IPS DF 4.7 (cell line): ENCODE data around the gene KCTD15.
"Not testable (repeated sequence)": the region's sequence is repeated elsewhere in the genome, so short reads cannot be mapped to it uniquely, and the experiment has no call there.

Source experiments
- DNase-seq: peaks from one replicate; pipeline ENCODE4 v3.0.0-alpha.2; 2013; ENCODE audit warnings: low spot score; ENCODE audit errors: extremely low read depth

The KCTD15 gene

GRCh38 chr19:33813391-33814101 is 16.9 kb downstream of the KCTD15 start:
- no peak for DNase-seq

GRCh38 chr19:33814181-33815165 is 17.8 kb downstream of the KCTD15 start:
- DNase-seq = no peak

DNA sequence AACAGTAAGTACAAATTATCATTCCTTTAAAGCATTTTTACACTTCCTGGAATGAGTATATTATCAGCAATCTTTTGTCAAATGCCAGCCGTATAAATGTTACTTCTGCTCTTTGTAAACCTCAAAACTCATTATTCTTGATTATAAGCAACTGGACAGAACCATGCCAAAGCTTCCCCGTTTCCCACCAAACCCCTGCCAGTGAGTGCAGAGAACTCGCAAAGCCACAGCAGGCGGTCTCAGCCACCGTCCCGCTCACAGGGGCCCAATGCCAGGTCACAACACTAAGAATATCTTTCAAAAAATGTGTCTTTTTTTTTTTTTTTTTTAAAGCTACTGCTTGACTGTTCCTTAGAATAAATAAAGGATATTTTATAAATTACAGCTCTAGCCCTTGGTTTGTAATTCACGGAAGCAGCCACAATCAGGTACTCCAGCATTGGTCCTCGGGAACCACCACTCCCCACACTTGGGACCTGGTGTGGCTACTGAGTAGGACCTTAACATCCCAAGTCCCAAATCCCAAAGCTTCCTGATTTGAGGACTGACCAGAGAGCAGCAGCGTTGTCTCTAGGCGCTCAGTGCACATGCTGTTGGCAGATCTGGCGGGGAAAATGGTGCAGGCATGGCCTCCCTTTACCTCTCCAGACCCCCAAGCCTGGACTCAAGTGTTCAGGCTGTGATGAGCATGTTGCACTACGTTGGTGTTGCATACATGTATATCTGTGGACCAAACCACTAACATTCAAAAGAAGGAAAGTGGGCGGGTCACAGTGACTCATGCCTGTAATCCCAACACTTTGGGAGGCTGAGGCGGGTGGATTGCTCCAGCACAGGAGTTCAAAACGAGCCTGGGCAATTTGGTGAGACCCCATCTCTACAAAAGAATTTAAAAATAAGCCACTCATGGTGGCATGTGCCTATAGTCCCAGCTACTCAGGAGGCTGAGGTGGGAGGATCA is 19.0 kb downstream of the KCTD15 start:
- DNase-seq = no peak

DNA sequence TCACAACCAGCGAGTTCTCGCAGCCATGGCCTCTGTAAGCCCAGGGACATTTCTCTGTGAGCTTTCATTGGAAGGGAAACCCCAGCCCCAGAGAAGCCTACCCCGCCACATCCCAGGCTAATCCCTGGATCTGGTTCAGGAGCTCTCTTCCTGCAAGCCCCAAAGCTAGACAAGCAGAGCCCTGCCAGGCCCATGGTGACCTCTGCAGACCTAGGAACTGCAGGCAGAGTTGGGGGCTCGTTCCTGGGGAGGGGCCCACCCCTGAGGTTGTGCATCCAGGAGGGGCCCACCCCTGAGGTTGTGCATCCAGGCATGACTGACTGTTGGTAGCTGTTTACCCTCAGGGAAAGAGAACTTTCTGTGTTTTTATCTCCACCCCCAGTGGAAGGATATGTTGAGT is 21.7 kb downstream of the KCTD15 start:
- DNase-seq = no peak

- not testable (repeated sequence) for DNase-seq
Measured at GRCh38 chr19:33819078-33819477, 22.4 kb downstream of the KCTD15 start.

DNA sequence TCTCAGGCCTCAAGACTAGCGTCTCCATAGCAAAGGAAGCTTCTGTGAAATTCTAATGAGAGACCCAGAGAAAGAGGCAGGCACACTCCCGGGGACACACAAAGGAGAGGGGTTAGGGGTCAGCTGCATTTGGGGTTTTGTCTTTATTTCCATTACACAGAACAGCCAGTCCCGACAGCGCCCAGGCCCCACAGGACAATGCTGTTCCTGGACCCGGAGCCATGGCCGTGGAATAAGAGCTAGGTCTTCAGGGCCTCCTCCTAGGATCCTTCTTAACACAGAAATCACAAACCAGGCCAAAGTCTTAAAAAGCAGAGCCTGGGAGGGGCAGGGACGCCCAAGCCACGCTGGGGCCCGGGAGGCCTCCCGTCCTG is 22.8 kb downstream of the KCTD15 start:
- DNase-seq = no peak

- DNase-seq = no peak
Measured at GRCh38 chr19:33819880-33820781, 23.5 kb downstream of the KCTD15 start.

- no peak for DNase-seq
Measured at GRCh38 chr19:33821871-33822270, 25.2 kb downstream of the KCTD15 start.

- DNase-seq = no peak
Measured at GRCh38 chr19:33823341-33823740, 26.7 kb downstream of the KCTD15 start.

DNA sequence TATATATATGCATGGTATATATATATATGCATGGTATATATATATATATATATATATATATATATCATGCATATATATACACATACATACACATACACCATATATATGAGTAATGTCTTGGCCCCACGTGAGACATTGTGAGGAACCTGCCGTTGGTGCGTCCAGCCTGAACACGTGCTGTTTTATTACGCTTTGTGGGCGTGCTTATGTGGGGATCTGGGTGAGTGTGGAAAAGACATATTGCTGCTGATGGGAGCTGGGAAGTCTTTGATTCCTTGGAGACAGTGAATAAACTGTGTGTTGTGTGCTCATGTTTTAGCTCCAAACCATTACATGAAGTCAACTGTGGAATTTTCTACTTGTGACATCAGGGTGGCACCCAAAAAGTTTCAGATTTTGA is 28.9 kb downstream of the KCTD15 start:
- no peak for DNase-seq

DNA sequence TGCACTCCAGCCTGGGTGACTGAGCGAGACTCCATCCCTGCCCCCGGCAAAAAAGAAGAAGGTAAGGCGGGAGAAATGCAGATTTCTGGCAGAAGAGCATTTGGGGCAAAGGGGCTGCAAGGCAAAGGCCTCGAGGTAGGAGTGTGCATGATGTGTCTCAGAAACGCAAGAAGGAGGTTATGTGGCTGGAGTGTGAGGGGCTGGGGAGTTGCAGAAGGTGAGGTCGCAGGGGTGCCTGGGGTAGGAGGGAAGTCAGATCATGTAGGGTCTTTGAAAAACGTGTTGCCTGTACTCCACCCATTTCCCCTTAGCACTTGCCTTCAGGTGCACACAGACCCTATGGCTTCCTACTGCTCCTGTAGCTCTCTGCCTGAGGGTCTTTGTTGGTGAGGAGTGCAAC is 29.9 kb downstream of the KCTD15 start:
- no peak for DNase-seq

GRCh38 chr19:33828266-33829075 is 31.8 kb downstream of the KCTD15 start:
- no peak for DNase-seq

GRCh38 chr19:33830264-33830663 is 33.6 kb downstream of the KCTD15 start:
- no peak for DNase-seq

GRCh38 chr19:33831825-33832224 is 35.2 kb downstream of the KCTD15 start:
- no peak for DNase-seq

DNA sequence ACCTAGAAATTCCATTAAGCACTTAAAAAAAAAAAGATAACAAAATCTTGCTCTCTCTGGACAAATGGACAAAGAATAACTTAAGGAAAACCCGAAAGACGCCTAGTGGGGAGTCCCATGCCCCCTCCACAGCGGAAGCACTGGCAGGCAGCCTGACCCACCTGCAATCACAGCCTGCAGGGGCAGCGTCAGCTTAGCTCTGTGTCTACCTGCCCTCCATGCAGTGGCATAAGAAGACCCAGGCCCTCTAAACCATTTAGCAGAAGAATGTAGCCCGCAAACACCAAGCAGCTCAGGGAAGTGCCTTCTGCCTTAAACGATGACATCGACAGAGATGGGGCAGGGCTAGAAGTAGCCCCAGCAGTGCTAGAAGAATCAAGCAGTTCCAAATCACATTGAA is 36.0 kb downstream of the KCTD15 start:
- no peak for DNase-seq

- DNase-seq = no peak
Measured at GRCh38 chr19:33840382-33840781, 43.7 kb downstream of the KCTD15 start.

- no peak for DNase-seq
Measured at GRCh38 chr19:33840783-33841182, 44.1 kb downstream of the KCTD15 start.

GRCh38 chr19:33841685-33842084 is 45.0 kb downstream of the KCTD15 start:
- no peak for DNase-seq

DNA sequence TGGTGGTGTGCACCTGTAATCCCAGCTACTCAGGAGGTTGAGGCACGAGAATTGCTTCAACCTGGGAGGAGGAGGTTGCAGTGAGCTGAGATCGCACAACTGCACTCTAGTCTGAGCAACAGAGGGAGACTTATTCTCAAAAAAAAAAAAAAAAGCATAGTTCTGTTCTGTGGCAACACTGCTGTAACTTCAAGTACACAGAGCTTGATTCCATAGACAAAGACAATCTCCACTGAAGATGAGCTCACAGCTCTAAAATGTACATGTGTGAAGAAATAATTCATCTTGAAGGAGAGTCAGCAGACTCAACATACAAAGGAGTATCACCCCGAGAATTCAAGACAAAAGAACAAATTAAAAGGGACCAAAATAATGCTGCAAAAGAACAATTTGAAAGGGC is 47.8 kb downstream of the KCTD15 start:
- DNase-seq = no peak

GRCh38 chr19:33845498-33845897 is 48.8 kb downstream of the KCTD15 start:
- DNase-seq = no peak
